ENCODE data around the gene CALHM4.
A peak's percentile ranks its signal among the peaks of the same experiment; 100 is the strongest.

The CALHM4 gene

GRCh38 chr6:116560130-116560529 is 6.6 kb downstream of the CALHM4 start:
- Mint-ChIP-seq H3K27ac (no peak overlapping the region), H3K36me3 (ENCODE audit: low read depth) (no peaks in the 10 kb centered on the region), H3K9me3 (no peaks in the 10 kb centered on the region), H3K27me3 (ENCODE audit: low read depth) (peaks cover 29% of the 10 kb centered on the region), H3K4me1 (ENCODE audit: low read depth) (peaks cover 6% of the 10 kb centered on the region), H3K4me3 (no peak overlapping the region)

DNA sequence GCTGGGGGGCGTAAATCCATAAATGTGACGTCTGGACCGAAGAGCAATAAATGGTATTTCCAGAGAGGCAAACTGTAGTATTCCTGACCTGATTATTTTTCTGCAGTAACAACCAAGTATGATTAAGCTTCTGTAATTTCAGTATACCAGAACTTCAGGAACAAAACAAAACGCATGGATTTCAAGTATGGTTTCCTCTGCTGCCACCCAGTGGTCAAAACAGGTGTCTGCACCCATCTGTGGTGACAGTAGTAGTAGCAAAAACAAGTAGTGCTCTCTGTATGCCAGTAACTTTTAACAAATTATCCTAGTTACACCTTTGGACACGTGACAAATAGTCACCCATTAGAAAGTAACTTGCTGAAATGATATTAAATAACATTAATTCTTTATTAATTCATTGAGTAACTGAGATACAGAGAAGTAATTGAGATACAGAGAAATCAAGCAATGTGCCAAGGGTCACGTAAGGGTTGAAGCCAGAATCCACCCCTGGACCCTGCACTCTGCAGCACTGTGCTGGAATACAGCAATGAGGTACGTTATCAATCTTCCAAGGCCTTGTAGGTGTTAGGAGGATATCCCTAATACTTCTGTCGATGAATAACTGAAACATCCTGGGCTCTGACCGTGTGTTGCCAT is 7.9 kb downstream of the CALHM4 start:
- H3K27ac Mint-ChIP-seq, result no peak overlapping the region
- H3K9me3 Mint-ChIP-seq, result no peaks in the 10 kb centered on the region
- no peak overlapping the region for H3K4me3 Mint-ChIP-seq
- peaks cover 39% of the 10 kb centered on the region for H3K27me3 Mint-ChIP-seq (ENCODE audit: low read depth)
- peaks cover 6% of the 10 kb centered on the region for H3K4me1 Mint-ChIP-seq (ENCODE audit: low read depth)
- no peaks in the 10 kb centered on the region for H3K36me3 Mint-ChIP-seq (ENCODE audit: low read depth)

GRCh38 chr6:116562019-116562403 is 8.5 kb downstream of the CALHM4 start:
- Mint-ChIP-seq H3K27me3 (ENCODE audit: low read depth) (peaks cover 39% of the 10 kb centered on the region), H3K9me3 (no peaks in the 10 kb centered on the region), H3K4me3 (no peak overlapping the region), H3K4me1 (ENCODE audit: low read depth) (peaks cover 6% of the 10 kb centered on the region), H3K36me3 (ENCODE audit: low read depth) (no peaks in the 10 kb centered on the region), H3K27ac (no peak overlapping the region)

- Mint-ChIP-seq H3K4me1 (ENCODE audit: low read depth) (peaks cover 6% of the 10 kb centered on the region), H3K27ac (no peak overlapping the region), H3K27me3 (ENCODE audit: low read depth) (peaks cover 39% of the 10 kb centered on the region), H3K9me3 (no peaks in the 10 kb centered on the region), H3K4me3 (no peak overlapping the region), H3K36me3 (ENCODE audit: low read depth) (no peaks in the 10 kb centered on the region)
These were observed 9.1 kb downstream of the CALHM4 start for GRCh38 chr6:116562614-116563013.

DNA sequence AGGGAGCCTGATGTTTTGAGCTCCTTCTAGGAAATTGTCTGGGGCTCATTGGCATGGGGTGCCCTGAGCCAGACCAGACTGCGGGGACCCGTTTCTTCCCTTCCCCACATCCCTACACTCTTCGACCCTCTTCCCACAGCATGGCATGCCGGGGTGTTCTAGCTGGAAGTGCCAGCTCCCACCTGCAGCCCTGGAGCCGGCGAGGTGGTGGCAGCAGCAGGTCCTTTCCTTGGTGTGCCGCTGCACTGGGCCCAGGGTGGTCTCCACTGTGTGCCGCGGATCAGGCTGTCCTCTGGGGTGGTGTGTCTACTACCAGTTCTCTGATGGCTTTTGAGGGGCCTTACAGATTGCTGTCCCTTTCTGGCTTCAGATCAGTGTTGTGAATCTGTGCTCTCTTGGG is 10.3 kb downstream of the CALHM4 start:
- H3K4me1 Mint-ChIP-seq (ENCODE audit: low read depth), result peaks cover 6% of the 10 kb centered on the region
- H3K9me3 Mint-ChIP-seq, result no peaks in the 10 kb centered on the region
- no peaks in the 10 kb centered on the region for H3K36me3 Mint-ChIP-seq (ENCODE audit: low read depth)
- no peak overlapping the region for H3K4me3 Mint-ChIP-seq
- peaks cover 32% of the 10 kb centered on the region for H3K27me3 Mint-ChIP-seq (ENCODE audit: low read depth)
- H3K27ac Mint-ChIP-seq, result no peak overlapping the region

GRCh38 chr6:116564311-116564710 is 10.8 kb downstream of the CALHM4 start:
- no peak overlapping the region for H3K27ac Mint-ChIP-seq
- peaks cover 32% of the 10 kb centered on the region for H3K27me3 Mint-ChIP-seq (ENCODE audit: low read depth)

DNA sequence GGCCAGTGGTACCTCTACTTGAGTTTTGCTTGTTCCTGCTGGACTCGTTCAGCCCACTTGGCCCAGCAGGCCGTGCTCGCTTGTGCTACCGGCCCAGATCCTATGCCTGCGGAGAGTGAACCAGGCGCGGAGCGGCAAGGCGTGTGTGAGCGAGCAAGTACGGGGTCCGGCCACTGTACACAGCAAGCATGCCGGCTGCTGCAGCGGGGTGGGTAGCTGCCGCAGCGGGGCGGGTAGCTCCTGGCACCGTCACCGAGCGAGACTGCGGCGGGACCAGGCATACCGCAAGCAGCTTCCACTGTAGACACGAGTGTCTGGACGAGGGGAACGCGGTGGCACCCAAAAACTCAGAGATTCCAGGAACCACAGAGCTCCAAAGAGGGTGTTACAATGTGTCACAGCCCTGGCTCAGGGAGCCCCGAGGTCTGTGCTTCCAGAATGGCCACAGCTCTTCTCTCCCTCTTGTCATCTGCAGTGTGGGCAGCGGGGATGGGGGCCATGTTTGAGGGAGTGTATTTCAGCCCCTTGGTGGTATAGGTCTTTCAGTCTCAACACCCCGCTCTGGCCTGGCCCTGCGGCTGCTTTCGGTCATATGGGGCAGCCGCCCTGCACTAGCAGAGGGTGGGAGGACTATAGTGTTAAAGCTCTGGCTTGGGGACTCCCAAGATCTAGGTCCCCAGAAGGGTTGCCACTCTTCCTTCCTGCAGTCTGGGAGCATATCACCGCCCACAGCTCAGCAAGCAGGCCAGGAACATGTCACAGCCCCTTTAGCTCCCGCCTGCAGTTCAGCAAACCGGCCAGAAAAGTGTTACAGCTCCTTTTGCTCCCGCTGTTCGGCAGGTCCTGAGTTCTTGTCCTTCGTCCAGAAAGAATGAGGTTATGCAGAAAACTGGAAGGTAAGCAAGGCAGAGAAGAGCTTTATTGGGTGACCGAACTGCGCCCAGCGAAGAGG is 11.6 kb downstream of the CALHM4 start:
- Mint-ChIP-seq H3K4me1 (ENCODE audit: low read depth) (peaks cover 8% of the 10 kb centered on the region), H3K27ac (no peak overlapping the region), H3K4me3 (peak overlapping the region; percentile 22), H3K36me3 (ENCODE audit: low read depth) (no peaks in the 10 kb centered on the region), H3K9me3 (no peaks in the 10 kb centered on the region), H3K27me3 (ENCODE audit: low read depth) (peaks cover 32% of the 10 kb centered on the region)

More at GRCh38 chr6:116564311-116564710, 10.8 kb downstream of the CALHM4 start:
- no peak overlapping the region for H3K4me3 Mint-ChIP-seq
- H3K9me3 Mint-ChIP-seq, result no peaks in the 10 kb centered on the region
- no peaks in the 10 kb centered on the region for H3K36me3 Mint-ChIP-seq (ENCODE audit: low read depth)
- H3K4me1 Mint-ChIP-seq (ENCODE audit: low read depth), result peaks cover 6% of the 10 kb centered on the region

GRCh38 chr6:116568111-116568510 is 14.6 kb downstream of the CALHM4 start:
- no peak overlapping the region for H3K27ac Mint-ChIP-seq

DNA sequence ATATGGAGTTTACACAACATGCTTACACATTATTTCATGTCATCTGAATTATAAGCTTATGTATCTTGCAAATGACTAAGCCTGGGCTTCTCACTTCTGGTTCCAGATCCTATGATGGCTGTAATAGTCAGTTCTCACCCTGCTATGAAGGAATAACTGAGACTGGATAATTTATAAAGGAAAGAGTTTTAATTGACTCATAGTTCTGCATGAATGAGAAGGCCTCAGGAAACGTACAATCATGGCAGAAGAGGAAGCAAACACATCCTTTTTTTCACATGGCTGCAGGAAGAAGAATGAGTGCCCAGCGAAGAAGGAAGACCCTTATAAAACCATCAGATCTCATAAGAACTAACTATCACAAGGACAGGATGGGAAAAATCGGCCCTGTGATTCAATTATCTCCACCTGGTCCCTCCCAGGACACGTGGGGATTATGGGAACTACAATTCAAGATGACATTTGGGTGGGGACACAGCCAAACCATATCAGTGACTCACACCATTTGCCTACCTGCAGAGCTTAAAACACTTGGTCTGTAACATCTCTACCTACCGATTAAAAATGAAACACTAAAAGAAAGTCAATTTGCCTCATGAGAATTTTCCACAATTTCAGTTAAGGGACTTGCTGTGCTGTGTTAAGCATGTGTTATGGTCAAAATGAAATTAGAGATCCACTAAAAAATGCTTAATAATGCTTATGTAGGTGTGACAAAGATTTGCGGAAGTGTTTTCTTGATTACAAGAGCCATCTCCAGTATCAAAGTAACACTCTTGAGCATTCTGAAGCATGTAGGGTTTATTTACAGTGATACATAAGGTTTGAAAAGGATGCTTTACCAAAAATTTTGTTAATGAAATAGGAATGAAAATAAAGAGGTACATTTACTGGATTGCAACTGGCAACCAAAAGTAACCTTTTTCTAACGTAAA is 15.5 kb downstream of the CALHM4 start:
- no peak overlapping the region for H3K4me3 Mint-ChIP-seq
- no peak overlapping the region for H3K27ac Mint-ChIP-seq
- no peaks in the 10 kb centered on the region for H3K9me3 Mint-ChIP-seq
- H3K4me1 Mint-ChIP-seq (ENCODE audit: low read depth), result peaks cover 26% of the 10 kb centered on the region
- peaks cover 13% of the 10 kb centered on the region for H3K27me3 Mint-ChIP-seq (ENCODE audit: low read depth)
- peaks cover 5% of the 10 kb centered on the region for H3K36me3 Mint-ChIP-seq (ENCODE audit: low read depth)

More at GRCh38 chr6:116568111-116568510, 14.6 kb downstream of the CALHM4 start:
- peaks cover 17% of the 10 kb centered on the region for H3K27me3 Mint-ChIP-seq (ENCODE audit: low read depth)
- no peak overlapping the region for H3K4me3 Mint-ChIP-seq
- H3K9me3 Mint-ChIP-seq, result no peaks in the 10 kb centered on the region
- H3K36me3 Mint-ChIP-seq (ENCODE audit: low read depth), result no peaks in the 10 kb centered on the region
- peaks cover 19% of the 10 kb centered on the region for H3K4me1 Mint-ChIP-seq (ENCODE audit: low read depth)

GRCh38 chr6:116570856-116571682 is 17.5 kb downstream of the CALHM4 start, which contains the start of gene RWDD1:
RWDD1 (plus strand) TSS chr6:116571504; CDS start chr6:116571583, 79 bp downstream.
- H3K36me3 Mint-ChIP-seq (ENCODE audit: low read depth), result peaks cover 12% of the 10 kb centered on the region
- peak within 1 kb of the TSS; percentile 98 for H3K4me3 Mint-ChIP-seq
- peaks cover 2% of the 10 kb centered on the region for H3K27me3 Mint-ChIP-seq (ENCODE audit: low read depth)
- peak within 1 kb of the TSS; percentile 96 for H3K27ac Mint-ChIP-seq
- peaks cover 26% of the 10 kb centered on the region for H3K4me1 Mint-ChIP-seq (ENCODE audit: low read depth)
- no peaks in the 10 kb centered on the region for H3K9me3 Mint-ChIP-seq

GRCh38 chr6:116571683-116572000 is 18.1 kb downstream of the CALHM4 start:
- Mint-ChIP-seq H3K36me3 (ENCODE audit: low read depth) (peaks cover 17% of the 10 kb centered on the region), H3K27ac (peak overlapping the region; percentile 93), H3K4me1 (ENCODE audit: low read depth) (peaks cover 28% of the 10 kb centered on the region), H3K4me3 (peak overlapping the region; percentile 98), H3K9me3 (no peaks in the 10 kb centered on the region), H3K27me3 (ENCODE audit: low read depth) (no peaks in the 10 kb centered on the region)

DNA sequence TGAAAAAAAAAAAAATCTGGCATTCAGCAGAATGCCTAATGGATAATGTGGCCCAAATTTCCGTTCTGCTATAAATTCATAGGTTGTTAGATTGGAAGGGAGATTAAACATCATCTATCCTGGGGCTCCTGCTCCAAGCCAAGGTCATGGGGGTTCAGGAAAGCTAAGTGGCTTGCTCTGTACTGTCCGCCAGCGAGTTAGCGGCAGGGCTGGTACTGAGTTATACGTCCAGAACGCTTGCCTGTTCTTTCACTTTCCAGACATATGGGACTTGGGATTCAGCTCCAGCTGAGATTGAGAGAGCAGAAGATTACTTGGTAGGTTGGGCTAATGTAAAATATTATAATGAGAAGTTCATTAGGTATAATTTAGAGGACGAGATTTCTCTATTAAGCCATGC is 18.6 kb downstream of the CALHM4 start:
- peak overlapping the region; percentile 93 for H3K27ac Mint-ChIP-seq
- H3K36me3 Mint-ChIP-seq (ENCODE audit: low read depth), result peaks cover 18% of the 10 kb centered on the region
- no peaks in the 10 kb centered on the region for H3K9me3 Mint-ChIP-seq
- H3K4me1 Mint-ChIP-seq (ENCODE audit: low read depth), result peaks cover 29% of the 10 kb centered on the region
- peak overlapping the region; percentile 98 for H3K4me3 Mint-ChIP-seq
- no peaks in the 10 kb centered on the region for H3K27me3 Mint-ChIP-seq (ENCODE audit: low read depth)

- H3K27me3 Mint-ChIP-seq (ENCODE audit: low read depth), result no peaks in the 10 kb centered on the region
- no peak overlapping the region for H3K27ac Mint-ChIP-seq
- peaks cover 33% of the 10 kb centered on the region for H3K4me1 Mint-ChIP-seq (ENCODE audit: low read depth)
- no peak overlapping the region for H3K4me3 Mint-ChIP-seq
- H3K9me3 Mint-ChIP-seq, result no peaks in the 10 kb centered on the region
- H3K36me3 Mint-ChIP-seq (ENCODE audit: low read depth), result peaks cover 23% of the 10 kb centered on the region
These were observed 21.7 kb downstream of the CALHM4 start for GRCh38 chr6:116575227-116575626.

Data from T-helper 1 cell treated with Interleukin-12 subunit alpha and Interleukin-12 subunit beta and Interleukin-4 antibody, amounts not matched to agents 30 μg/mL and 1 μg/mL, for 36 hours (primary cell).